ENCODE results near the gene ZNF260. TPM values are rescaled to one million over a fixed set of nuclear protein-coding genes. Genes with fewer than 3 reads are reported as not detected.

ZNF260 gene
- total and polyA plus RNA-seq, 2 of the 13 experiments (the other 11 are each of a cell fraction or from before 2014, with no cell fraction given), result 2.8 to 10.5 TPM

GRCh38 chr19:36528194-36528920 is at the start of gene ZNF260 (continued):
- TF ChIP-seq HINFP (CRISPR knock-in tag; IDR thresholded peaks at IDR 0.05; ENCODE audit: low read depth) (0 out of 2 replicates have a peak, but pooled peaks have one; percentile 45), PHF20 (CRISPR knock-in tag; IDR thresholded peaks at IDR 0.05) (peak; percentile 63), NONO (IDR thresholded peaks at IDR 0.05) (no peak), NONO (CRISPR knock-in tag; conservative IDR thresholded peaks at IDR 0.05) (peak; percentile 33), NFIB (CRISPR knock-in tag; IDR thresholded peaks at IDR 0.05; ENCODE audit: borderline replicate concordance) (no peak), TRIM24 (CRISPR knock-in tag; IDR thresholded peaks at IDR 0.05) (0 out of 2 replicates have a peak, but pooled peaks have one; percentile 21), MEF2D (CRISPR knock-in tag; IDR thresholded peaks at IDR 0.05) (peak; percentile 63; the same call in 1 of the 2 replicates), PHF21A (CRISPR knock-in tag; IDR thresholded peaks at IDR 0.05) (peak; percentile 57; the same call in 1 of the 2 replicates), ZNF616 (CRISPR knock-in tag; IDR thresholded peaks at IDR 0.05; ENCODE audit: low read depth) (peak; percentile 76; the same call in 1 of the 2 replicates), YY1 (IDR thresholded peaks at IDR 0.05; ENCODE audit: insufficient read depth, insufficient replicate concordance, low read depth, low read length) (peak; percentile 96), ZNF749 (CRISPR knock-in tag; IDR thresholded peaks at IDR 0.05; ENCODE audit: borderline replicate concordance) (peak; percentile 33; the same call in 1 of the 2 replicates), ZNF570 (CRISPR knock-in tag; IDR thresholded peaks at IDR 0.05; ENCODE audit: borderline replicate concordance) (0 out of 2 replicates have a peak, but pooled peaks have one; percentile 24), GATAD2A (CRISPR knock-in tag; IDR thresholded peaks at IDR 0.05) (0 out of 2 replicates have a peak, but pooled peaks have one; percentile 11), ATF7-NPFF (CRISPR knock-in tag; IDR thresholded peaks at IDR 0.05; ENCODE audit: low read depth) (peak; percentile 73), TGIF2 (CRISPR knock-in tag; IDR thresholded peaks at IDR 0.05) (peak; percentile 60), GTF3A (CRISPR knock-in tag; conservative IDR thresholded peaks at IDR 0.05) (0 out of 2 replicates have a peak, but pooled peaks have one; percentile 65), BRD4 (CRISPR knock-in tag; IDR thresholded peaks at IDR 0.05) (0 out of 2 replicates have a peak, but pooled peaks have one; percentile 56), ZNF543 (CRISPR knock-in tag; IDR thresholded peaks at IDR 0.05) (peak; percentile 93; the same call in 1 of the 2 replicates), TEAD3 (CRISPR knock-in tag; optimal IDR thresholded peaks at IDR 0.05; ENCODE audit: borderline replicate concordance) (peak; percentile 44), MTERF4 (CRISPR knock-in tag; IDR thresholded peaks at IDR 0.05) (no peak), ZNF644 (CRISPR knock-in tag; IDR thresholded peaks at IDR 0.05; ENCODE audit: low read depth) (no peak), POLR2AphosphoS5 (IDR thresholded peaks at IDR 0.05; ENCODE audit: low read depth, low read length) (peak; percentile 85), ZNF350 (CRISPR knock-in tag; IDR thresholded peaks at IDR 0.05; ENCODE audit: borderline replicate concordance, low read depth) (peak; percentile 88), U2AF2 (IDR thresholded peaks at IDR 0.05; ENCODE audit: low read depth, low read length) (no peak)
- TF ChIP-seq, protein P1, sequence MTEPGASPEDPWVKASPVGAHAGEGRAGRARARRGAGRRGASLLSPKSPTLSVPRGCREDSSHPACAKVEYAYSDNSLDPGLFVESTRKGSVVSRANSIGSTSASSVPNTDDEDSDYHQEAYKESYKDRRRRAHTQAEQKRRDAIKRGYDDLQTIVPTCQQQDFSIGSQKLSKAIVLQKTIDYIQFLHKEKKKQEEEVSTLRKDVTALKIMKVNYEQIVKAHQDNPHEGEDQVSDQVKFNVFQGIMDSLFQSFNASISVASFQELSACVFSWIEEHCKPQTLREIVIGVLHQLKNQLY (CRISPR knock-in tag; IDR thresholded peaks at IDR 0.05), result peak; percentile 27; the same call in 1 of the 2 replicates
- TF ChIP-seq, protein P2, sequence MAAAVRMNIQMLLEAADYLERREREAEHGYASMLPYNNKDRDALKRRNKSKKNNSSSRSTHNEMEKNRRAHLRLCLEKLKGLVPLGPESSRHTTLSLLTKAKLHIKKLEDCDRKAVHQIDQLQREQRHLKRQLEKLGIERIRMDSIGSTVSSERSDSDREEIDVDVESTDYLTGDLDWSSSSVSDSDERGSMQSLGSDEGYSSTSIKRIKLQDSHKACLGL (CRISPR knock-in tag; IDR thresholded peaks at IDR 0.05), result peak; percentile 34; the same call in 1 of the 2 replicates

Data from HepG2 (cell line).